Measurements from ENCODE around the gene MUC21.

GRCh38 chr6:30947231-30947630, 36.3 kb upstream of the MUC21 start:
- TF ChIP-seq CTCF (IDR thresholded peaks at IDR 0.05) (no peak), POLR2A (IDR thresholded peaks at IDR 0.05) (no peak)
